ENCODE data around the gene SHROOM2. TPM values are rescaled to one million over a fixed set of nuclear protein-coding genes. Genes with fewer than 3 reads are reported as not detected.

SHROOM2 gene
- total and polyA plus RNA-seq, 10 donors, result 0.21 to 3.7 (median 1.6) TPM

DNA sequence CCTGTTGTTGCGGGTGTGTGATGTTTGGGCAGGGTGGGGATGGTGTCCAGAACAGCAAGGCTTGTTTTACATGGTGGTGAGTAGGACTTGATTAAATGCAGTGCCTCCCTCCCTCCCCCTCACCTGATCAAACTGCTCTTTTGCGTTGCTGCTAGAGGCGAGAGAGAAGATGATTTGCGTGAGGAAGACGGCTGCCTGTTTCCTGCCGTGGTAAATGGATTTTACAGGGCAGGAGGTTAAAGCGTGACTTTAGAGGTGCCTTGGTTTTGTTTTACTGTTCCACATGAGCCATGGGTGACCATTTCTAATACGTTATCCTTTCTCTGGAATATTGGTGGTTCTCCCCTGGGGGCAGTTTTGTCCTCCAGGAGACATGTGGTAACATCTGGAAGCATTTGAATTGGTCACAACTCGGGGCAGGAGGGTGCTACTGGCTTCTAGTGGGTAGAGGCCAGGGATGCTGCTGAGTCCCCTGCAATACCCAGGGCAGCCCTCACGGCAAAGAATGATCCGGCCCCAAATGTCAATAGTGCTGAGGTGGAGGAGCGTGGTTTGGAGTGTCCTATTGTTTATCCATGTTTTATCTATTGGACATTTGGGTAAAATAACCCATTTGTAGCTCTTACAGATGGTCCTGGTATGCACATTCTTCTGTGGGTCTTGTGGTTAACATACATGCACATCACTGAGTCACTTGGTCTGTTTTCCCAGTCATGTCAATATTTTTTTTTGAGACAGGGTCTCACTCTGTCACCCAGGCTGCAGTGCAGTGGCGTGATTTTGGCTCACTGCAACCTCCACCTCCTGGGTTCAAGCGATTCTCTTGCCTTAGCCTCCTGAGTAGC, 73.7 kb downstream of the SHROOM2 start:
- Histone ChIP-seq H3K27ac (no peak overlapping the region), H3K4me1 (no peaks in the 10 kb centered on the region), H3K9me3 (no peaks in the 10 kb centered on the region), H3K27me3 (replicated peaks in 1 of 7) (no peaks in the 10 kb centered on the region), H3K4me3 (no peak overlapping the region), H3K36me3 (no peaks in the 10 kb centered on the region)
- no peak for DNase-seq
- 59 to 68% (median 64%) methylated on average over 12 to 14 of the region's 14 CpGs for WGBS, 5 donors
- no peak for TF ChIP-seq POLR2A (IDR thresholded peaks at IDR 0.05)
- no peak for TF ChIP-seq POLR2AphosphoS5 (IDR thresholded peaks at IDR 0.05)
- TF ChIP-seq, protein P1, sequence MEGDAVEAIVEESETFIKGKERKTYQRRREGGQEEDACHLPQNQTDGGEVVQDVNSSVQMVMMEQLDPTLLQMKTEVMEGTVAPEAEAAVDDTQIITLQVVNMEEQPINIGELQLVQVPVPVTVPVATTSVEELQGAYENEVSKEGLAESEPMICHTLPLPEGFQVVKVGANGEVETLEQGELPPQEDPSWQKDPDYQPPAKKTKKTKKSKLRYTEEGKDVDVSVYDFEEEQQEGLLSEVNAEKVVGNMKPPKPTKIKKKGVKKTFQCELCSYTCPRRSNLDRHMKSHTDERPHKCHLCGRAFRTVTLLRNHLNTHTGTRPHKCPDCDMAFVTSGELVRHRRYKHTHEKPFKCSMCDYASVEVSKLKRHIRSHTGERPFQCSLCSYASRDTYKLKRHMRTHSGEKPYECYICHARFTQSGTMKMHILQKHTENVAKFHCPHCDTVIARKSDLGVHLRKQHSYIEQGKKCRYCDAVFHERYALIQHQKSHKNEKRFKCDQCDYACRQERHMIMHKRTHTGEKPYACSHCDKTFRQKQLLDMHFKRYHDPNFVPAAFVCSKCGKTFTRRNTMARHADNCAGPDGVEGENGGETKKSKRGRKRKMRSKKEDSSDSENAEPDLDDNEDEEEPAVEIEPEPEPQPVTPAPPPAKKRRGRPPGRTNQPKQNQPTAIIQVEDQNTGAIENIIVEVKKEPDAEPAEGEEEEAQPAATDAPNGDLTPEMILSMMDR (IDR thresholded peaks at IDR 0.05 in 8 of 11, conservative IDR thresholded peaks at IDR 0.05 in 3 of 11), result no peak
- intact Hi-C loops (cut with DNase I; ENCODE audit: low total_unique reads), result no loop called here

GRCh38 chrX:9860826-9861225, 74.6 kb downstream of the SHROOM2 start:
- no peak for DNase-seq
- TF ChIP-seq, protein P1 (IDR thresholded peaks at IDR 0.05 in 8 of 11, conservative IDR thresholded peaks at IDR 0.05 in 3 of 11), result no peak
- TF ChIP-seq POLR2AphosphoS5 (IDR thresholded peaks at IDR 0.05) (no peak), POLR2A (IDR thresholded peaks at IDR 0.05) (no peak)
- Histone ChIP-seq H3K4me3 (no peak overlapping the region), H3K4me1 (no peaks in the 10 kb centered on the region), H3K9me3 (no peaks in the 10 kb centered on the region), H3K27ac (no peak overlapping the region), H3K36me3 (no peaks in the 10 kb centered on the region), H3K27me3 (replicated peaks in 1 of 7) (no peaks in the 10 kb centered on the region)
- intact Hi-C loops (cut with DNase I; ENCODE audit: low total_unique reads), result no loop called here
- WGBS, 5 donors, result 59 to 95% (median 89%) methylated on average over 1 of the region's 1 CpG

GRCh38 chrX:9861711-9862110, 75.5 kb downstream of the SHROOM2 start:
- Histone ChIP-seq H3K4me3 (no peak overlapping the region), H3K27ac (no peak overlapping the region), H3K9me3 (no peaks in the 10 kb centered on the region), H3K4me1 (no peaks in the 10 kb centered on the region), H3K36me3 (no peaks in the 10 kb centered on the region), H3K27me3 (replicated peaks in 1 of 7) (peaks cover 0 to 5% (median 0%) of the 10 kb centered on the region in 7 donors)
- no peak for DNase-seq
- WGBS, 5 donors, result 89 to 99% (median 94%) methylated on average over 6 to 9 of the region's 9 CpGs
- no peak for TF ChIP-seq POLR2A (IDR thresholded peaks at IDR 0.05)
- TF ChIP-seq POLR2AphosphoS5 (IDR thresholded peaks at IDR 0.05), result no peak
- TF ChIP-seq, protein P1 (IDR thresholded peaks at IDR 0.05 in 8 of 11, conservative IDR thresholded peaks at IDR 0.05 in 3 of 11), result no peak
- intact Hi-C loops (cut with DNase I; ENCODE audit: low total_unique reads), result no loop called here

DNA sequence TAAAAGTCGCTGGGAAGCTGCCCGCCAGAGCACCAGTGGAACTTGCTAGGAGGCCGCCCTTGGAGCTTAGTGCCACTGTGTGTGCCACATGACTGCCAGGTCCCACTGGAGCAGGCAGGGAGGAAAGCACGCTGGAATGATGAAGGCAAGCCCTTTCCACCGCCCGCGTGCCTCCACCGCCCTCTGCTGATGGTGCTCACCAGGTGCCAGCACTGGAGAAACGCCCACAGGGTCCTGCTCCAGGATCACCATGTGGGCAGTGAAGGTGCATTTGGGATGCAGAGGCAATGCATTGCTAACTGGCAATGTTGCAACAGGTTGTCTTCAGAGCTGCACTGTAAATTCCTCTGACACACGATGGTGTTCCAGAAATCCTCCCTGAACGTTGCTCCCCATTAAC, 76.3 kb downstream of the SHROOM2 start:
- no peak overlapping the region for H3K27ac ChIP-seq
- TF ChIP-seq, protein P1 (IDR thresholded peaks at IDR 0.05 in 8 of 11, conservative IDR thresholded peaks at IDR 0.05 in 3 of 11), result no peak
- TF ChIP-seq POLR2AphosphoS5 (IDR thresholded peaks at IDR 0.05) (no peak), POLR2A (IDR thresholded peaks at IDR 0.05) (no peak)
- H3K4me3 ChIP-seq, result no peak overlapping the region
- H3K4me1 ChIP-seq, result no peaks in the 10 kb centered on the region
- DNase-seq, result no peak
- no peaks in the 10 kb centered on the region for H3K36me3 ChIP-seq
- H3K27me3 ChIP-seq (replicated peaks in 1 of 7), result peaks cover 0 to 7% (median 0%) of the 10 kb centered on the region in 7 donors
- no peaks in the 10 kb centered on the region for H3K9me3 ChIP-seq
- intact Hi-C loops (cut with DNase I; ENCODE audit: low total_unique reads), result no loop called here
- WGBS, 5 donors, result 79 to 94% (median 85%) methylated on average over 8 to 11 of the region's 11 CpGs; no CpG with 5 or more reads in 1 of the 5 donors
